ENCODE results near the gene INHBB.
"Not testable (repeated sequence)": the region's sequence is repeated elsewhere in the genome, so short reads cannot be mapped to it uniquely, and the experiment has no call there.

Gene INHBB

DNA sequence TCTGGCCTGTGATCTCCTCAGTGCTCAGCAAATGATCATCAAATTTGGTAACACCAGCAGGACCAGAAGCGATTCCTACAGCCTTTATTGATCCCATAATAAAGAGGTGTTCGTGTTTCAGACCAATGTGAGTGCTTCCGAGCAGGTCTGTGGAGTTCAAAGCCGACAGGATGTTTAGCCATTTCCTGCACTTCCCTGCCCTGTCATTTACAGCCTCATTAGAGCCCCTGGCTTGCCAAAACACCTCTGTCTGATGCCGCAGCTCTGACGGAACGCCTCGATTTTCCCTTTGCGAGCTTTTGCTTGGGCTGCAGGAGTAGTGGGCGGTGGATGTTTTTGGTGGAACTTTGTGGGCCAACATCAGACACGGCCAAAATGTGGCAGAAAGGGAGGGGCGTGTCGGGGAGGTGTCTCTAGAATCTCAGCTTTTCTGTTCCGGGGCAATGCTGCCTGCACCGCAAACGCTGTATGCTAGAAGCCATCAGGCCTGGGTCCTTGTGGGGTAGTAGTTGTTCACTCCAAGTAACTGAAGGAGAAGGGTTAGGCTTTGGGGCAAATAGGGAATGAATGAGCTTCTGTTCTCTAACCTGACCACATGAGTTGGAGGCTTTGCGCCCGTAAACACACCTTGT lies 26.1 kb upstream of the INHBB start:
- Histone ChIP-seq H3K36me3 (ENCODE audit: control insufficient read depth in 4 of 4, insufficient read depth in 4 of 4, low read length in 3 of 4) (no peaks in the 10 kb centered on the region), H3K9me3 (ENCODE audit: control extremely low read depth in 1 of 5, control insufficient read depth in 4 of 5, insufficient read depth in 2 of 5, low read depth in 1 of 5, low read length in 4 of 5) (no peaks in the 10 kb centered on the region), H3K27ac (ENCODE audit: insufficient read depth in 1 of 2, low read depth in 1 of 2, low read length in 2 of 2, poor library complexity in 1 of 2, severe bottlenecking in 2 of 2) (no peak overlapping the region), H3K4me3 (ENCODE audit: control insufficient read depth in 1 of 7, extremely low read depth in 1 of 7, insufficient read depth in 4 of 7, low read depth in 2 of 7, low read length in 6 of 7) (no peak overlapping the region), H3K4me1 (ENCODE audit: control extremely low read depth in 1 of 4, control insufficient read depth in 4 of 4, insufficient read depth in 4 of 4, low read length in 3 of 4) (peaks cover 0 to 25% (median 9%) of the 10 kb centered on the region in 4 experiments), H3K27me3 (replicated peaks in 2 of 5; ENCODE audit: control insufficient read depth in 4 of 5, insufficient read depth in 5 of 5, low read length in 4 of 5) (peaks cover 0 to 1% (median 0%) of the 10 kb centered on the region in 5 experiments)
- no peak for DNase-seq
- WGBS (ENCODE audit: insufficient coverage) = 96% methylated on average over 16 of the region's 18 CpGs
- ChIA-PET CTCF (interaction anchor here (0.7 kb wide), 1 partner anchor 10 kb away, joined by 3 read pairs; no protein-coding TSS in a partner anchor), POLR2A (no interaction called here)

DNA sequence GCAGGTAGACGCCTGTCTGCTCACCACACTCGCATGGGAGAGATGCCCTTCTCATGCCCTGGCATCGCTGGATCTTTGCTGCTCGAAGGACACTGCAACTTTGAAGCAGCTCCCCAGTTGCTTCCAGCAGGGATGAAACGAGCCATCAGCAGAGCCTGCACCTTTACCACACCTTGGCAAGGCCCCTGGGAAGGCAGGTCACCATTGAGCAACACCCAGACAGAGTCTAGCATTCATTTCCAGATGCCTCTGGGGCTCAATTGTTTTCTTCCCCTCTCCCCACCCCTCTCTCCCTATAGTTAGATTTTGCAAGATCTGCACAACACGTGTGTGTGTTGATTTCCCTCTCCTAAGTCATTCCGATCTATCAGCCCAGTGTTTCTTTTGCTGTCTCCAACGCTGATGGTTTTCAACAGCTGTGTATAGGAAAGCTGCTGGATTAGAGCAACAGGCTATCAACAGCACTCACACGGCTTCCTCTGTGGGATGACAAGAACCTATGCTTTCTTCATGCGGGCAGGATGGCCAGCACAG lies 25.6 kb upstream of the INHBB start:
- Histone ChIP-seq H3K27ac (ENCODE audit: insufficient read depth in 1 of 2, low read depth in 1 of 2, low read length in 2 of 2, poor library complexity in 1 of 2, severe bottlenecking in 2 of 2) (no peak overlapping the region), H3K36me3 (ENCODE audit: control insufficient read depth in 4 of 4, insufficient read depth in 4 of 4, low read length in 3 of 4) (no peaks in the 10 kb centered on the region), H3K27me3 (replicated peaks in 2 of 5; ENCODE audit: control insufficient read depth in 4 of 5, insufficient read depth in 5 of 5, low read length in 4 of 5) (peaks cover 0 to 1% (median 0%) of the 10 kb centered on the region in 5 experiments), H3K4me1 (ENCODE audit: control extremely low read depth in 1 of 4, control insufficient read depth in 4 of 4, insufficient read depth in 4 of 4, low read length in 3 of 4) (peaks cover 0 to 20% (median 7%) of the 10 kb centered on the region in 4 experiments), H3K9me3 (ENCODE audit: control extremely low read depth in 1 of 5, control insufficient read depth in 4 of 5, insufficient read depth in 2 of 5, low read depth in 1 of 5, low read length in 4 of 5) (no peaks in the 10 kb centered on the region), H3K4me3 (ENCODE audit: control insufficient read depth in 1 of 7, extremely low read depth in 1 of 7, insufficient read depth in 4 of 7, low read depth in 2 of 7, low read length in 6 of 7) (no peak overlapping the region)
- WGBS (ENCODE audit: insufficient coverage) = 73% methylated on average over 7 of the region's 10 CpGs
- POLR2A ChIA-PET = no interaction called here
- CTCF ChIA-PET = interaction anchor here (0.7 kb wide), 1 partner anchor 10 kb away, joined by 3 read pairs; no protein-coding TSS in a partner anchor
- peak in 2 of 3 donors; percentile 55 to 73 for DNase-seq

GRCh38 chr2:120320887-120321556 lies 24.9 kb upstream of the INHBB start:
- peaks cover 0 to 16% (median 7%) of the 10 kb centered on the region in 4 experiments for H3K4me1 ChIP-seq (ENCODE audit: control extremely low read depth in 1 of 4, control insufficient read depth in 4 of 4, insufficient read depth in 4 of 4, low read length in 3 of 4)
- whole genome bisulfite sequencing (ENCODE audit: insufficient coverage) = 100% methylated on average over 1 of the region's 5 CpGs
- DNase-seq; H3K36me3 ChIP-seq (ENCODE audit: control insufficient read depth in 4 of 4, insufficient read depth in 4 of 4, low read length in 3 of 4); H3K9me3 ChIP-seq (ENCODE audit: control extremely low read depth in 1 of 5, control insufficient read depth in 4 of 5, insufficient read depth in 2 of 5, low read depth in 1 of 5, low read length in 4 of 5); H3K4me3 ChIP-seq (ENCODE audit: control insufficient read depth in 1 of 7, extremely low read depth in 1 of 7, insufficient read depth in 4 of 7, low read depth in 2 of 7, low read length in 6 of 7); H3K27me3 ChIP-seq (replicated peaks in 2 of 5; ENCODE audit: control insufficient read depth in 4 of 5, insufficient read depth in 5 of 5, low read length in 4 of 5); H3K27ac ChIP-seq (ENCODE audit: insufficient read depth in 1 of 2, low read depth in 1 of 2, low read length in 2 of 2, poor library complexity in 1 of 2, severe bottlenecking in 2 of 2); POLR2A ChIA-PET: not testable (repeated sequence)
- CTCF ChIA-PET = interaction anchor here (0.7 kb wide), 1 partner anchor 9 kb away, joined by 3 read pairs; no protein-coding TSS in a partner anchor

- no peaks in the 10 kb centered on the region for H3K9me3 ChIP-seq (ENCODE audit: control extremely low read depth in 1 of 5, control insufficient read depth in 4 of 5, insufficient read depth in 2 of 5, low read depth in 1 of 5, low read length in 4 of 5)
- WGBS (ENCODE audit: insufficient coverage) = 86% methylated on average over 10 of the region's 10 CpGs
- ChIA-PET CTCF (no interaction called here), POLR2A (interaction anchor here (0.7 kb wide), 1 partner anchor 19 kb away, joined by 3 read pairs; no protein-coding TSS in a partner anchor)
- no peaks in the 10 kb centered on the region for H3K36me3 ChIP-seq (ENCODE audit: control insufficient read depth in 4 of 4, insufficient read depth in 4 of 4, low read length in 3 of 4)
- no peak for DNase-seq
- peaks cover 0 to 16% (median 7%) of the 10 kb centered on the region in 4 experiments for H3K4me1 ChIP-seq (ENCODE audit: control extremely low read depth in 1 of 4, control insufficient read depth in 4 of 4, insufficient read depth in 4 of 4, low read length in 3 of 4)
- H3K27me3 ChIP-seq (replicated peaks in 2 of 5; ENCODE audit: control insufficient read depth in 4 of 5, insufficient read depth in 5 of 5, low read length in 4 of 5) = peaks cover 0 to 1% (median 0%) of the 10 kb centered on the region in 5 experiments
- H3K27ac ChIP-seq (ENCODE audit: insufficient read depth in 1 of 2, low read depth in 1 of 2, low read length in 2 of 2, poor library complexity in 1 of 2, severe bottlenecking in 2 of 2) = no peak overlapping the region
- H3K4me3 ChIP-seq (ENCODE audit: control insufficient read depth in 1 of 7, extremely low read depth in 1 of 7, insufficient read depth in 4 of 7, low read depth in 2 of 7, low read length in 6 of 7) = no peak overlapping the region
These were observed 24.1 kb upstream of the INHBB start for GRCh38 chr2:120321721-120322284.

- no peak overlapping the region for H3K27ac ChIP-seq (ENCODE audit: insufficient read depth in 1 of 2, low read depth in 1 of 2, low read length in 2 of 2, poor library complexity in 1 of 2, severe bottlenecking in 2 of 2)
- H3K9me3 ChIP-seq (ENCODE audit: control extremely low read depth in 1 of 5, control insufficient read depth in 4 of 5, insufficient read depth in 2 of 5, low read depth in 1 of 5, low read length in 4 of 5) = no peaks in the 10 kb centered on the region
- ChIA-PET POLR2A (interaction anchor here (0.7 kb wide), 1 partner anchor 20 kb away, joined by 3 read pairs; no protein-coding TSS in a partner anchor), CTCF (no interaction called here)
- peaks cover 0 to 1% (median 0%) of the 10 kb centered on the region in 5 experiments for H3K27me3 ChIP-seq (replicated peaks in 2 of 5; ENCODE audit: control insufficient read depth in 4 of 5, insufficient read depth in 5 of 5, low read length in 4 of 5)
- no peak overlapping the region for H3K4me3 ChIP-seq (ENCODE audit: control insufficient read depth in 1 of 7, extremely low read depth in 1 of 7, insufficient read depth in 4 of 7, low read depth in 2 of 7, low read length in 6 of 7)
- 90% methylated on average over 5 of the region's 7 CpGs for WGBS (ENCODE audit: insufficient coverage)
- H3K4me1 ChIP-seq (ENCODE audit: control extremely low read depth in 1 of 4, control insufficient read depth in 4 of 4, insufficient read depth in 4 of 4, low read length in 3 of 4) = peaks cover 0 to 16% (median 7%) of the 10 kb centered on the region in 4 experiments
- no peaks in the 10 kb centered on the region for H3K36me3 ChIP-seq (ENCODE audit: control insufficient read depth in 4 of 4, insufficient read depth in 4 of 4, low read length in 3 of 4)
- DNase-seq = no peak
These were observed 23.6 kb upstream of the INHBB start for GRCh38 chr2:120322329-120322728.

DNA sequence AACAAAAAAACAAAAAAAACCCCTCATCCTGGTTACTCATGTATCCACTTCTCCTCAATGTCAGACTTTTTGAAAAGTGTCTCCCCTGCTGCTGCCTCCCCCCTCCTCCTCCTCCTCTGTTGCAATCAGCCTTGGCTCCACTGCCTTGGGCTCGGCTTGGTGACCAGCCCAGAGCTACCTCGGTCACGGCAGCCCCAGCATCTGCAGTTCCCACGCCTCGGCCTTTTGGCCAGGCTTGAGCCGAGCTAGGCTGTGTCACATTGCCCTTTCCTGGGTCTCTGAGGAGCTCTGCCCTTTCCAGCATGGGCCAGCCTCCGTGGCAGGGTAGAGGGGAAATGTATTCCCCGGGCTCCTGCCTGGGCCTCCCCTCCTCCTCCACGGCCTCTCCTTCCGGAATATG lies 22.7 kb upstream of the INHBB start:
- CTCF ChIA-PET = interaction anchor here (0.7 to 1.6 kb wide), 4 partner anchors 11 to 32 kb away, joined by 3 to 5 read pairs (median 3); no protein-coding TSS in a partner anchor

More for the DNA sequence above, 22.7 kb upstream of the INHBB start:
- Histone ChIP-seq H3K36me3 (ENCODE audit: control insufficient read depth in 4 of 4, insufficient read depth in 4 of 4, low read length in 3 of 4) (no peaks in the 10 kb centered on the region), H3K27ac (ENCODE audit: insufficient read depth in 1 of 2, low read depth in 1 of 2, low read length in 2 of 2, poor library complexity in 1 of 2, severe bottlenecking in 2 of 2) (no peak overlapping the region), H3K27me3 (replicated peaks in 2 of 5; ENCODE audit: control insufficient read depth in 4 of 5, insufficient read depth in 5 of 5, low read length in 4 of 5) (peaks cover 0 to 1% (median 0%) of the 10 kb centered on the region in 5 experiments), H3K4me3 (ENCODE audit: control insufficient read depth in 1 of 7, extremely low read depth in 1 of 7, insufficient read depth in 4 of 7, low read depth in 2 of 7, low read length in 6 of 7) (no peak overlapping the region), H3K9me3 (ENCODE audit: control extremely low read depth in 1 of 5, control insufficient read depth in 4 of 5, insufficient read depth in 2 of 5, low read depth in 1 of 5, low read length in 4 of 5) (no peaks in the 10 kb centered on the region), H3K4me1 (ENCODE audit: control extremely low read depth in 1 of 4, control insufficient read depth in 4 of 4, insufficient read depth in 4 of 4, low read length in 3 of 4) (peaks cover 0 to 12% (median 4%) of the 10 kb centered on the region in 4 experiments)
- 100% methylated on average over 3 of the region's 10 CpGs for WGBS (ENCODE audit: insufficient coverage)
- no peak for DNase-seq
- POLR2A ChIA-PET = no interaction called here
